SK-N-SH treated with all-trans-retinoic acid at 6 μM for 48 hours (cell line): ENCODE results near the gene QSOX1.
A peak's percentile ranks its signal among the peaks of the same experiment; 100 is the strongest.

ENCODE experiments used
- ATAC-seq: fragments of 200-7000 bp; cut with Tn5 transposase; 3 replicates; pipeline ENCODE4 v1.9.1; 2020; ENCODE audit warnings: mild to moderate bottlenecking, moderate library complexity
- BACH2 ChIP-seq: fragments of 250-450 bp; sonication (Bioruptor Pico); IDR thresholded peaks from 2 replicates; pipeline ENCODE4 v1.9.0; 2021; ENCODE audit warnings: mild to moderate bottlenecking, borderline replicate concordance
- CSDC2 ChIP-seq: fragments of 250-450 bp; sonication (Bioruptor Pico); IDR thresholded peaks from 2 replicates; pipeline ENCODE4 v1.5.0; 2020; ENCODE audit warnings: mild to moderate bottlenecking, moderate library complexity
- CSRNP3 ChIP-seq: fragments of 250-450 bp; sonication (Bioruptor Pico); IDR thresholded peaks from 2 replicates; pipeline ENCODE4 v1.5.1; 2021; ENCODE audit warnings: mild to moderate bottlenecking, moderate library complexity
- ESRRG ChIP-seq: fragments of 250-450 bp; sonication (Bioruptor Pico); IDR thresholded peaks from 2 replicates; pipeline ENCODE4 v1.6.1; 2021; ENCODE audit warnings: mild to moderate bottlenecking
- ISL1 ChIP-seq: fragments of 250-450 bp; sonication (Bioruptor Pico); IDR thresholded peaks from 2 replicates; pipeline ENCODE4 v2.1.2; 2022; ENCODE audit warnings: mild to moderate bottlenecking, moderate library complexity
- PATZ1 ChIP-seq: fragments of 250-450 bp; sonication (Bioruptor Pico); IDR thresholded peaks from 2 replicates; pipeline ENCODE4 v1.8.0; 2020; ENCODE audit warnings: mild to moderate bottlenecking, moderate library complexity, borderline replicate concordance
- POU6F1 ChIP-seq: fragments of 250-450 bp; sonication (Bioruptor Pico); IDR thresholded peaks from 2 replicates; pipeline ENCODE4 v1.8.0; 2021; ENCODE audit warnings: low read depth, mild to moderate bottlenecking, moderate library complexity, borderline replicate concordance
- PPARA ChIP-seq: fragments of 250-450 bp; sonication (Bioruptor Pico); IDR thresholded peaks from 2 replicates; pipeline ENCODE4 v1.5.0; 2020; ENCODE audit warnings: mild to moderate bottlenecking, borderline replicate concordance
- RARB ChIP-seq: fragments of 250-450 bp; sonication (Bioruptor Pico); IDR thresholded peaks from 2 replicates; pipeline ENCODE4 v1.8.0; 2021; ENCODE audit warnings: mild to moderate bottlenecking, moderate library complexity
- SNAI2 ChIP-seq: fragments of 250-450 bp; sonication (Bioruptor Pico); IDR thresholded peaks from 2 replicates; pipeline ENCODE4 v1.5.0; 2020; ENCODE audit warnings: mild to moderate bottlenecking, moderate library complexity
- TCF4 ChIP-seq: fragments of 250-450 bp; sonication (Bioruptor Pico); IDR thresholded peaks from 2 replicates; pipeline ENCODE4 v1.8.0; 2021; ENCODE audit warnings: mild to moderate bottlenecking, moderate library complexity, borderline replicate concordance
- TOX ChIP-seq: fragments of 250-450 bp; sonication (Bioruptor Pico); IDR thresholded peaks from 2 replicates; pipeline ENCODE4 v1.8.0; 2021; ENCODE audit warnings: mild to moderate bottlenecking, moderate library complexity, borderline replicate concordance
- ZC3H10 ChIP-seq: fragments of 250-450 bp; sonication (Bioruptor Pico); IDR thresholded peaks from 2 replicates; pipeline ENCODE4 v1.5.1; 2021; ENCODE audit warnings: mild to moderate bottlenecking, moderate library complexity
- ZFP3 ChIP-seq: fragments of 250-450 bp; sonication (Bioruptor Pico); IDR thresholded peaks from 2 replicates; pipeline ENCODE4 v1.5.0; 2020; ENCODE audit warnings: mild to moderate bottlenecking, moderate library complexity
- ZFP30 ChIP-seq: fragments of 450-650 bp; formaldehyde crosslinking; IDR thresholded peaks from 2 replicates; pipeline ENCODE4 v1.5.0; 2022; ENCODE audit warnings: mild to moderate bottlenecking, moderate library complexity
- ZNF565 ChIP-seq: fragments of 450-650 bp; formaldehyde crosslinking; conservative IDR thresholded peaks from 2 replicates; pipeline ENCODE4 v1.5.0; 2020; ENCODE audit warnings: low read depth, mild to moderate bottlenecking, moderate library complexity
- ZNF70 ChIP-seq: fragments of 450-650 bp; formaldehyde crosslinking; IDR thresholded peaks from 2 replicates; pipeline ENCODE4 v1.5.0; 2020; ENCODE audit warnings: mild to moderate bottlenecking, moderate library complexity
- ZNF8 ChIP-seq: fragments of 450-650 bp; formaldehyde crosslinking; IDR thresholded peaks from 2 replicates; pipeline ENCODE4 v1.5.0; 2020; ENCODE audit warnings: mild to moderate bottlenecking, moderate library complexity
- TF ChIP-seq, protein P1 (sequence below): fragments of 250-450 bp; sonication (Bioruptor Pico); IDR thresholded peaks from 2 replicates; pipeline ENCODE4 v1.5.0; 2020; ENCODE audit warnings: mild to moderate bottlenecking, moderate library complexity

Gene QSOX1

DNA sequence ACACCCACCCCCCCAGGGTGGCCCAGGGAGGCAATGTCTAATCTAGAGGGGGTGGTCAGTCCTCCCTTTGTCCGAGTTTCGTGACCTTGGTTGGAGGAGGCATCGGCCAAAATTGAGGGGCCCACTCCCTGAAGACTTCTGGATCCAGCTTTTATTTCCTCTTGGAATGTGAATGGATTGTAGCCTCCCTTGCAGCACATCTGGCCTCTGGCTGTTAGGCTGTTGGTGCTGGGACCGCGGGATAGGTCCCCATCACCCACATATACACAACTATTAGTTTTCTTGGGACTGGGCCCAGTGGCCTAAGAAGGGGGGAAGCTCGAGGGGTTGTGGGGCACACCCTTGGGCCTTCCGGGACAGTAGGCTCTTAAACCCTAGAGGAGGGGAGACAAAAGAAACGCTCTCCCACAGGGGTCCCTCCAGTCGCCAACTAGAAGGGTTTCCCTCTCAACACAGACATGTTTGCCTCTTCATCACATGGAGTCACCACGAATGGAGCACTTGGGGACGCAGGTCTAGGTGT, 77.9 kb downstream of the QSOX1 start (continued):
- no peak for TF ChIP-seq PATZ1 (CRISPR knock-in tag)
- TF ChIP-seq, all 23 proteins: peak for 0

DNA sequence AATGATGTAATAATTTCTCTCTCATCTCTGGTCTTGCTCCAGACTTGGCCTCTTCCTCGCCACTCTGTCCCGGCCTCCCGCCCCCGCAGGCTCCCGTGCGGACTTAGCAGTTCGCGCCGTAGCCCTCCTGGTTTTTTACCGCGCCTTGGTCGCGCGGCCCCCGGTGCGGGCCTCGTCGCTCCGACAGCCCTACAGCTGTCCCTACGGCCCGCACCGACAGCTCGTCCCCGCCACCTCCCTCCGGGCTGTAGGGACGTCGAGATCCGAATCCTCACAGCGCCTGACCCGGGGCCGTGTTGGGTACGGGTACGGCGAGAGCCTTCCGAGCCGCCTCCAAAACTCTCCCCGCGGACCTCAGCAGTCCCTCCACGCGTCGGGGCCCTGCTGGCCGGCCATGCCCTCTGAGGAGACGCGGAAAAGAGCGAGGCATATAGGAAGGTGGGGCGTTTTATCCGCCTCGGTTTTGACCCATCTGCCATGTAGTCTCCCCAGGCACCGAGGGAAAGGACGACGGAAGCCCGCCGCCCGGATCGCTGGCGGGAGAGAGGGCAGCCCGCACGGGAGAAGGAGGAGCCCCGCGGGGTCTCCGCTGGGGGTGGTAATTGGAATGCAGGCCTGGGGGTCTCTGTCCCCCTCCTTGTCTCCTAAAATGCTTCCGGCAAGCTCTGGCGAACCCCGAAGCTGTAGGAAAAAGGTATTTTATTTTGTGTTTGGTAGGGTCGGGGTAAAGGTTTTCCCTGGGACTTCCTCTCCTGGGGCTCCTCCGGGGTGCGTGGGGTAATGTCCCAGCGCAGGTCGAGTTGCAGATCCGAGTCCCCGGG, 78.7 kb downstream of the QSOX1 start:
- ATAC-seq, result no peak
- TF ChIP-seq, protein P1, sequence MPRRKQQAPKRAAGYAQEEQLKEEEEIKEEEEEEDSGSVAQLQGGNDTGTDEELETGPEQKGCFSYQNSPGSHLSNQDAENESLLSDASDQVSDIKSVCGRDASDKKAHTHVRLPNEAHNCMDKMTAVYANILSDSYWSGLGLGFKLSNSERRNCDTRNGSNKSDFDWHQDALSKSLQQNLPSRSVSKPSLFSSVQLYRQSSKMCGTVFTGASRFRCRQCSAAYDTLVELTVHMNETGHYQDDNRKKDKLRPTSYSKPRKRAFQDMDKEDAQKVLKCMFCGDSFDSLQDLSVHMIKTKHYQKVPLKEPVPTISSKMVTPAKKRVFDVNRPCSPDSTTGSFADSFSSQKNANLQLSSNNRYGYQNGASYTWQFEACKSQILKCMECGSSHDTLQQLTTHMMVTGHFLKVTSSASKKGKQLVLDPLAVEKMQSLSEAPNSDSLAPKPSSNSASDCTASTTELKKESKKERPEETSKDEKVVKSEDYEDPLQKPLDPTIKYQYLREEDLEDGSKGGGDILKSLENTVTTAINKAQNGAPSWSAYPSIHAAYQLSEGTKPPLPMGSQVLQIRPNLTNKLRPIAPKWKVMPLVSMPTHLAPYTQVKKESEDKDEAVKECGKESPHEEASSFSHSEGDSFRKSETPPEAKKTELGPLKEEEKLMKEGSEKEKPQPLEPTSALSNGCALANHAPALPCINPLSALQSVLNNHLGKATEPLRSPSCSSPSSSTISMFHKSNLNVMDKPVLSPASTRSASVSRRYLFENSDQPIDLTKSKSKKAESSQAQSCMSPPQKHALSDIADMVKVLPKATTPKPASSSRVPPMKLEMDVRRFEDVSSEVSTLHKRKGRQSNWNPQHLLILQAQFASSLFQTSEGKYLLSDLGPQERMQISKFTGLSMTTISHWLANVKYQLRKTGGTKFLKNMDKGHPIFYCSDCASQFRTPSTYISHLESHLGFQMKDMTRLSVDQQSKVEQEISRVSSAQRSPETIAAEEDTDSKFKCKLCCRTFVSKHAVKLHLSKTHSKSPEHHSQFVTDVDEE, result no peak

GRCh38 chr1:180234369-180235076, 79.9 kb downstream of the QSOX1 start:
- TF ChIP-seq ZFP30 (CRISPR knock-in tag), result no peak
- TF ChIP-seq ZFP3, result no peak
- no peak for TF ChIP-seq ZNF70 (CRISPR knock-in tag)
- no peak for TF ChIP-seq SNAI2 (CRISPR knock-in tag)
- TF ChIP-seq PPARA (CRISPR knock-in tag), result no peak
- TF ChIP-seq, protein P1, result no peak
- no peak for TF ChIP-seq TCF4 (CRISPR knock-in tag)
- TF ChIP-seq BACH2, result no peak
- no peak for TF ChIP-seq ESRRG (CRISPR knock-in tag)
- no peak for TF ChIP-seq ISL1 (CRISPR knock-in tag)
- no peak for TF ChIP-seq RARB (CRISPR knock-in tag)
- ATAC-seq, result peak; percentile 8; the same call in 1 of the 3 replicates

DNA sequence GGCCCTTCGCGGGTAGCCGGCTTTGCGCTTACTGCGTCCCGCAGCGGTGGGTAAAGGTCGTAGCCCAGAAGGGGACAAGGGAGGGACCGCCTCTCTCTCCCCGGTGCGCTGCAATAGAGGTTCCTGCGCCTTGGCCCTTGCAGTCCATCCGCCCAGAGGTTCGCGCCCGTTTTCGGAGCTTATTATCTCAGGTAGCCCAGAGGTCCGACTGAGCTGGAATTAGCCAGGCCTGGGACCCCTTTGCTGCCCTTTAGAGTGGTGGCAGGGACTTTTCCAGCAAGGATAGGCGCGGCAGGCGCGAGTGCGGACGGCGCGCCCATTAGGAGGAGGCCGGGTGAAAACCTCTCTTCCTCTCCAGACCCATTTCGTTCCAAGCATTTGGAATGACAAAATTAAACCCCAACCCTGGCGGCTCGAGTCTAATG, 80.4 kb downstream of the QSOX1 start:
- peak; percentile 9; the same call in 1 of the 3 replicates for ATAC-seq
- no peak for TF ChIP-seq POU6F1 (CRISPR knock-in tag)
- no peak for TF ChIP-seq CSDC2 (CRISPR knock-in tag)
- no peak for TF ChIP-seq ZFP30 (CRISPR knock-in tag)
- no peak for TF ChIP-seq ZNF8 (CRISPR knock-in tag)
- TF ChIP-seq SNAI2 (CRISPR knock-in tag), result no peak
- no peak for TF ChIP-seq ZFP3
- TF ChIP-seq TOX (CRISPR knock-in tag), result no peak
- TF ChIP-seq, protein P1, result no peak
- TF ChIP-seq ZC3H10 (CRISPR knock-in tag), result no peak
- no peak for TF ChIP-seq ZNF565
- TF ChIP-seq CSRNP3 (CRISPR knock-in tag), result no peak
- no peak for TF ChIP-seq ESRRG (CRISPR knock-in tag)
- no peak for TF ChIP-seq TCF4 (CRISPR knock-in tag)
